ENCODE data around the gene DENND6B. TPM values are rescaled to one million over a fixed set of nuclear protein-coding genes. Genes with fewer than 3 reads are reported as not detected.

DENND6B gene
- total and polyA plus RNA-seq, 2 of the 13 experiments (the other 11 are each of a cell fraction or from before 2014, with no cell fraction given), result 0.95 to 3.8 TPM

DNA sequence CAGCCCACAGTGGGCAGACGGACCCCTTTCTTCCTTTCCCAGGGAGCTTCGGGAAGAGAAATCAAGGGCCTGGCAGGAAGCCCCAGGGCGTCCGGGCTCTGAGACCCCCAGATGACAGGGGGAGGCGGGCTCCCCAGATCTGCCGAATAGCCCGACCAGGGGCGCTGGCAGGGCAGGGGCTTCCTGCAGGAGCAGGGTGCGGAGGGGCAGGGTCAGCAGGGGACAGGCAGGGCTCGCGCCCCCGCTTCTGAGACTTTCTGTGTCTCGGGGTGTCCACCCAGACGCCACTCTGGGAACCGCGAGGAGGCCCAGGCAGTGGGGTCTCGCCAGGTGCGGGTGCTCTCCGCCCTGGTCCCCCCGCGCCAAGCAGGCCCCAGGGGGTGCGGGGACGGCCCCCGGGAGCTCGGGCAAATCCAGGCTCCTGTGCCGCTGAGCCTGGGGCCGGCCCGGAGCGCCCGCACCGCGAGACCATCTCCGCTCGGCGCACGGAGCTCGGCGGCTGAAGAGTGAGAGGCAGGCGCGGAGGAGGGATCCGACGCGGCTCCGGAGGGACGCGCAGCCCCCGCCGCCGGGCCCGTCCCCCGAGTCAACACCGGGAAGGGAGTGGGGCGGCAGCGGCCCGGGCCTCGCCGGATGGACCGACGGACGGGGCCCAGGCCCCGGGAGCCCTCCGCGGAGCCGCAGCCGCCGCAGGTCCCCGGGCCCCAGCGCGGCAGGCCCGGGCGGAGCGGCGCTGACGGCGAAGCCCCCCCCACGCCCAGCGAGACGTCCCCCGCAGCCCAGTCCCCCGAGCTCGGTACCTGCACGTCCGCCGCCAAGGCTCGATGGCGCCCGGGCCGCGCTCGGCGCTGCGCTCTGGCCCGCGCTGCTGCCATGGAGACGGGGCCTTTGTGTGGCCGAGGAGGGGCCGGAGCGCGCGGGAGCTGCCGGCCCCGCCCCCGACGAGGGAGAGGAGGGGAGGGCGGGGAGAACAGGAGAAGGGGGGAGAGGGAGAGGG, 19.8 kb downstream of the DENND6B start, which contains the start of gene PLXNB2 (continued):
- TF ChIP-seq ZNF10 (CRISPR knock-in tag; IDR thresholded peaks at IDR 0.05; ENCODE audit: borderline replicate concordance, low read depth), result no peak
- no peak for TF ChIP-seq ZNF501 (CRISPR knock-in tag; IDR thresholded peaks at IDR 0.05)
- TF ChIP-seq ZGPAT (CRISPR knock-in tag; IDR thresholded peaks at IDR 0.05), result no peak
- no peak for TF ChIP-seq RAD21 (CRISPR knock-in tag; IDR thresholded peaks at IDR 0.05)
- TF ChIP-seq KLF16 (CRISPR knock-in tag; IDR thresholded peaks at IDR 0.05), result no peak
- TF ChIP-seq ZFP41 (CRISPR knock-in tag; IDR thresholded peaks at IDR 0.05; ENCODE audit: borderline replicate concordance), result no peak
- no peak for TF ChIP-seq SCMH1 (CRISPR knock-in tag; IDR thresholded peaks at IDR 0.05; ENCODE audit: borderline replicate concordance)
- no peak for TF ChIP-seq AFF4 (CRISPR knock-in tag; IDR thresholded peaks at IDR 0.05)
- no peak for TF ChIP-seq SMAD1 (CRISPR knock-in tag; IDR thresholded peaks at IDR 0.05; ENCODE audit: borderline replicate concordance, low read depth)
- TF ChIP-seq ZNF326 (CRISPR knock-in tag; IDR thresholded peaks at IDR 0.05; ENCODE audit: borderline replicate concordance), result no peak
- peak; percentile 53 for TF ChIP-seq AGO2 (optimal IDR thresholded peaks at IDR 0.05; ENCODE audit: low read depth, low read length)
- TF ChIP-seq ZNF781 (CRISPR knock-in tag; IDR thresholded peaks at IDR 0.05; ENCODE audit: borderline replicate concordance, not compliant biosample characterization), result no peak
- TF ChIP-seq MTF1 (CRISPR knock-in tag; IDR thresholded peaks at IDR 0.05), result no peak
- TF ChIP-seq ZFP90 (CRISPR knock-in tag; IDR thresholded peaks at IDR 0.05; ENCODE audit: borderline replicate concordance), result no peak; the same call in 1 of the 2 replicates
- TF ChIP-seq ZNF160 (CRISPR knock-in tag; IDR thresholded peaks at IDR 0.05), result no peak
- TF ChIP-seq FOXK2 (IDR thresholded peaks at IDR 0.05), result no peak
- no peak for TF ChIP-seq AHR (CRISPR knock-in tag; IDR thresholded peaks at IDR 0.05)
- no peak for TF ChIP-seq ZNF878 (CRISPR knock-in tag; IDR thresholded peaks at IDR 0.05)
- TF ChIP-seq, protein P1, sequence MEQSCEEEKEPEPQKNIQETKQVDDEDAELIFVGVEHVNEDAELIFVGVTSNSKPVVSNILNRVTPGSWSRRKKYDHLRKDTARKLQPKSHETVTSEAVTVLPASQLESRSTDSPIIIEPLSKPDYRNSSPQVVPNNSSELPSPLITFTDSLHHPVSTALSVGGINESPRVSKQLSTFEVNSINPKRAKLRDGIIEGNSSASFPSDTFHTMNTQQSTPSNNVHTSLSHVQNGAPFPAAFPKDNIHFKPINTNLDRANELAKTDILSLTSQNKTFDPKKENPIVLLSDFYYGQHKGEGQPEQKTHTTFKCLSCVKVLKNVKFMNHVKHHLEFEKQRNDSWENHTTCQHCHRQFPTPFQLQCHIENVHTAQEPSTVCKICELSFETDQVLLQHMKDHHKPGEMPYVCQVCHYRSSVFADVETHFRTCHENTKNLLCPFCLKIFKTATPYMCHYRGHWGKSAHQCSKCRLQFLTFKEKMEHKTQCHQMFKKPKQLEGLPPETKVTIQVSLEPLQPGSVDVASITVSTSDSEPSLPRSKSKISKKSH (CRISPR knock-in tag; IDR thresholded peaks at IDR 0.05; ENCODE audit: borderline replicate concordance), result no peak
- 0 out of 2 replicates have a peak, but pooled peaks have one; percentile 20 for TF ChIP-seq ZNF296 (CRISPR knock-in tag; conservative IDR thresholded peaks at IDR 0.05)
- no peak for TF ChIP-seq HMGA1 (CRISPR knock-in tag; conservative IDR thresholded peaks at IDR 0.05)
- no peak for TF ChIP-seq ETV6 (CRISPR knock-in tag; conservative IDR thresholded peaks at IDR 0.05)
- TF ChIP-seq CENPX (CRISPR knock-in tag; IDR thresholded peaks at IDR 0.05), result no peak

All from HepG2 (cell line).